ENCODE results near the gene MAOB.

DNA sequence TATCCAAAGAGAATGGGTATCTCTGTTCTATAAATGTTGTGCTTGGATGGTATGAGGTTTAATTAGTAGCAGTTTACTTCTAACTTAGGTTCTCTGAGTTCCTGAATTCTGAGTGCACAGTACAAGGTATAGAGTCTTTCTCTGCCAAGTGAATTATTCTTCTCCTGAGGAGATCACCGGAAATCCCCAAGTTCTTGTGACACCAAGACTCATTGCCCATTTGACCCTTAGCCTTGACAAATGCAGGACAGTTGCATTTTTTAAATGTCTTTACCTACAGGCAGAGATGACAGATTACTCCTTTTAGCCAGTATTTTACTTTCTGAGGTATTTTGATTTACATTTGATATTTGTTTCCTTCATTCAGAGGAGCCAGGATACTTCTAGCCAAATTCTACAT is 153.3 kb downstream of the MAOB start:
- TF ChIP-seq, protein P1, sequence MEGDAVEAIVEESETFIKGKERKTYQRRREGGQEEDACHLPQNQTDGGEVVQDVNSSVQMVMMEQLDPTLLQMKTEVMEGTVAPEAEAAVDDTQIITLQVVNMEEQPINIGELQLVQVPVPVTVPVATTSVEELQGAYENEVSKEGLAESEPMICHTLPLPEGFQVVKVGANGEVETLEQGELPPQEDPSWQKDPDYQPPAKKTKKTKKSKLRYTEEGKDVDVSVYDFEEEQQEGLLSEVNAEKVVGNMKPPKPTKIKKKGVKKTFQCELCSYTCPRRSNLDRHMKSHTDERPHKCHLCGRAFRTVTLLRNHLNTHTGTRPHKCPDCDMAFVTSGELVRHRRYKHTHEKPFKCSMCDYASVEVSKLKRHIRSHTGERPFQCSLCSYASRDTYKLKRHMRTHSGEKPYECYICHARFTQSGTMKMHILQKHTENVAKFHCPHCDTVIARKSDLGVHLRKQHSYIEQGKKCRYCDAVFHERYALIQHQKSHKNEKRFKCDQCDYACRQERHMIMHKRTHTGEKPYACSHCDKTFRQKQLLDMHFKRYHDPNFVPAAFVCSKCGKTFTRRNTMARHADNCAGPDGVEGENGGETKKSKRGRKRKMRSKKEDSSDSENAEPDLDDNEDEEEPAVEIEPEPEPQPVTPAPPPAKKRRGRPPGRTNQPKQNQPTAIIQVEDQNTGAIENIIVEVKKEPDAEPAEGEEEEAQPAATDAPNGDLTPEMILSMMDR (IDR thresholded peaks at IDR 0.05; ENCODE audit: low read length): no peak
- no peak for TF ChIP-seq EZH2phosphoT487 (IDR thresholded peaks at IDR 0.05; ENCODE audit: low read length)
